AG20443 (cell line): ENCODE measurements around the gene ATP5MK.
"Not testable (repeated sequence)": the region's sequence is repeated elsewhere in the genome, so short reads cannot be mapped to it uniquely, and the experiment has no call there.

ENCODE experiments used
- DNase-seq: peaks from one replicate; pipeline ENCODE4 v3.0.0; 2012; ENCODE audit warnings: low spot score, mixed read lengths

The ATP5MK gene

DNA sequence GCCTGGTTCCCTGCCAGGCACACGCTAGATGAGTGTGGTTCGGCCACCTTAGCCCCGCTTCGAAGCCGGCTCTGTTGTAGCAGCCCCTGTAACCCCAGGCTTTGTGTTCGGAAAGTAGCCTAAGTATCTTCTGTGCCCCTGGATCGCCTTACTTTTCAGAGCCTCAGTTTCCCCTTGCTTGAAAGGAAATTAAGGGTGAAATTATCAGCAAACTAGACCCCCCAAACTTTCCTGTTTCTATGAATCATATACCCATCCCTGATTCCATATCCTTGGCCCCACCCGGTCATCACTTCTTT, 463 bp upstream of the ATP5MK start:
- DNase-seq, result peak; percentile 16

DNA sequence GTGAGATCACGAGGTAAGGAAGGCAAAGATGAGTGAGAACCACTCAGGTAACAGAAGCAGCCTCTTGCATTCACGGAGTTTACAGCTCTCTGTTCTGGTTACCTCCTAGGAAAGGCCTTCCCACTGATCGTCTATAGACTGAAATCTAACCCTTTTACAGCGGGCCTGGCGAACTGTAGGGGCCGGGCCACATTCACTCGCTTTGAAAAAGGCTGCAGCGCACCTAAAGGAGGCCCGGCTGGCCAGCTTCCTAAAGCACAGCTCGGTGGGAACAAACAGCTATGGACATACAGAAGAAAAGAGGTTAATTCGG, 565 bp downstream of the ATP5MK start:
- DNase-seq, result peak; percentile 52

DNA sequence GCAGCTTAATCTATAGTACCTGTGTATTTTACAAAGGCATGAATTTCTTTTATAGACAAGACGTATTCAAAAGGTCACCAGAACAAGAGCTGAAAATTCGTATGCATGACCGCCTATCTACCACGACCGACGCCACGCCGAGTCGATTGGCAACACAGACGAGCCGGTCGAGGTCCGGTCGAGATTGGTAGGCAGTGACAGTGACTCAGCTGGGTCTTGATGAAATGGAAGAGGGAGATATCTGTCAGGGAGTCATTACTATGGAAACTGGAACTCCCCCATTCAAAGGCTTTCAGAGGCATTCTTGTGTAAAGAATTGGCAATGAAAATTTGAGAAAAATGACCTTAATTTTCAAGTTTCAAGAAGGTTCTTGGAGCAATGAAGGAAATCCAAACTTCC, 2.1 kb downstream of the ATP5MK start:
- DNase-seq, result no peak

DNA sequence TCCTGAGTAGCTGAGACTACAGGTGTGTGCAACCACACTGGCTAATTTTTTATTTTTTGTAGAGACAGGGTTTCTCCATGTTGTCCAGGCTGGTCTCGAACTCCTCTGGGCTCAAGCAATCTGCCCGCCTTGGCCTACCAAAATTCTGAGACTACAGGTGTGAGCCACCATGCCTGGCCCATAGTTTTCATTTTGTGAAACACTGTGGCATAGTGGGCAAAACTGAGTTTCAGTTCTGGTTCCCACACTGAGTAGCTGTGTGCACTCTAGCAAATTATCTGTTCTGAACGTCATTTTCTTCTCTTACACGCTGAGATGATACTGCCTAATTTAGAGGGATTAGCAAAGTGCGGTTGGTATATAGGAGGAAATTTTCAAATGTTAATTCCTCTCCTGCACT, 13.5 kb downstream of the ATP5MK start:
- no peak for DNase-seq

DNA sequence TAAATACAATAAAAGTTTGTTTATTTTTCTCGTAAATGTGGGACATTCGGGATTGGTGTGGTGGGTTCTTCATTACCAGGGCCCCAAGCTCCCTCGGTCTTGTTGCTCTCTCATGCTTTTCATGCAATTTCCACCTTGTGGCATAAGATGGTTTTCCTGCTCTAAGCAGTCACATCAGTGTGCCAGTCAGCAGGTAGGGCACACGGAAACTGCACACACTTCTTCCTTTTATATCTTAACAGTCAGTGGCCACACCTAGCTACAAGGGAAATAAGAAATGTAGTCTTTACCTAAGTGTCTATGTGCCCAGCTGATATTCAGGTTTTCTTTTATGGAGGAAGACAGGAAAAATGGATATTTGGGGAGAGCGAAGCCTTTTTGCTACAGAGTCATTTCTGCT, 22.0 kb downstream of the ATP5MK start:
- DNase-seq, result no peak

DNA sequence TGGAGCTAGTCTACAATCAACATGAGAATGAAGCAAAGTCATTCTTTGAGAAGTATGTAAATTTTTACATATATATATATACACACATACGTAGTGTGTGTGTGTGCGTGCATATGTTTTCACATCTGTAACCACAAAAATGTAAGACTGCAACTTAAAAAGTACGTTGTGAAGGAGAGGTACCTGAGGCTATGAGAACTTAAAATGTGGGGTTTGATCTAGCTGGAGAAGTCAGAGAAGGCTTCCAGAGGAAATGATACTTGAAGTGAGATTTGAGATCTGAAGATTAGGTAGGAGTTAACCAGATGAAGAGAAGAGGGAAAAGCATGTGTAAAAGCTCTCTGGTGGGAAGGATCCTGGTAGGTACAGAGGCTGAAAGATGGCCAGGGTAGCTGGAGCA, 22.7 kb downstream of the ATP5MK start:
- DNase-seq, result no peak

DNA sequence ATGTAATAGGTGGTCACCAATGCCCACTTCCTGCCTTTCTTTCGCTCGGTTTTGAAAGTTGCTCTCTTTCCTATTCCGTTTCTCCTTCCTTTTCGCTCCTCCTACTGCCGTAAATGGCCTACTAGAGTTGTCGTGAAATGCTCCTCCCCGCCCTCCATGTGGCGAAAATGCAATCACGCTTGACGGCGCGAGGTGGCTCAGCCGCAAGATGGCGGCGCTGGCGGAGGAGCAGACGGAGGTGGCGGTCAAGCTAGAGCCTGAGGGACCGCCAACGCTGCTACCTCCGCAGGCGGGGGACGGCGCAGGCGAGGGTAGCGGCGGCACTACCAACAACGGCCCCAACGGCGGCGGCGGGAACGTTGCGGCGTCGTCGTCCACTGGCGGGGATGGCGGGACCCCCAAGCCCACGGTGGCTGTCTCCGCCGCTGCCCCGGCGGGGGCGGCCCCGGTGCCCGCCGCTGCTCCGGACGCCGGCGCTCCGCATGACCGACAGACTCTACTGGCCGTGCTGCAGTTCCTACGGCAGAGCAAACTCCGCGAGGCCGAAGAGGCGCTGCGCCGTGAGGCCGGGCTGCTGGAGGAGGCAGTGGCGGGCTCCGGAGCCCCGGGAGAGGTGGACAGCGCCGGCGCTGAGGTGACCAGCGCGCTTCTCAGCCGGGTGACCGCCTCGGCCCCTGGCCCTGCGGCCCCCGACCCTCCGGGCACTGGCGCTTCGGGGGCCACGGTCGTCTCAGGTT, 28.3 kb downstream of the ATP5MK start, which contains the start of gene TAF5:
TSS of gene TAF5 (plus strand) at position 195 of the 737 bp plus-strand sequence. CDS start at position 209, 14 bp downstream.
- peak; percentile 95 for DNase-seq

DNA sequence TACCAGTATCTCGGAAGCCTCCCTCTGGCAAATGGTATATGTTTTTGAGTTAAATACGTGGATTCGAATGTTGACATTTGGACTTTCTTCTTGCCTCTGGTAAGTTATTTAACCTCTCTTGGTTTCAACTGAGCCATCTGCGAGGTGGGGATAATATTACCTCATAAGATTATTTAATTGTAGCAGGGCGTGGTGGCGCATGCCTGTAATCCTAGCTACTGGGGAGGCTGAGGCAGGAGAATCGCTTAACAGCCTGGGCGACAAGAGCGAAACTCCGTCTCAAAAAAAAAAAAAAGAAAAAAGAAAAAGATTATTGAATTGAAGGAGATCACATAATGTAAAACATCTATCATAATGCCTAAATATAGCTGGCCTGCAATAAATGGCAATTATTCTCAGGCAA, 28.9 kb downstream of the ATP5MK start:
- no peak for DNase-seq

DNA sequence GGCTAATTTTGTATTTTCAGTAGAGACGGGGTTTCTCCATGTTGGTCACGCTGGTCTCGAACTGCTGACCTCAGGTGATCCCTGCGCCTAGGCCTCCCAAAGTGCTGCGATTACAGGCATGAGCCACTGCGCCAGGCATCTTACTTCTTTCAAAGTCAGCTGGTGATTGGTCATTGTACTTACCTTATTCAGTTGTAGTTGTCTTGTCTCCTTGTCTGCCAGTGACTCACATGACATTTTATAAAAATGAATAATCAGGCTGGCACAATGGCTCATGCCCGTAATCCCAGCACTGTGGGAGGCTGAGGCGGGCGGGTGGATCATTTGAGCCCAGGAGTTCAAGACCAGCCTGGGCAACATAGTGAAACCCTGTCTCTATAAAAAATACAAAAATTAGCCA, 35.5 kb downstream of the ATP5MK start:
- DNase-seq, result not testable (repeated sequence)

DNA sequence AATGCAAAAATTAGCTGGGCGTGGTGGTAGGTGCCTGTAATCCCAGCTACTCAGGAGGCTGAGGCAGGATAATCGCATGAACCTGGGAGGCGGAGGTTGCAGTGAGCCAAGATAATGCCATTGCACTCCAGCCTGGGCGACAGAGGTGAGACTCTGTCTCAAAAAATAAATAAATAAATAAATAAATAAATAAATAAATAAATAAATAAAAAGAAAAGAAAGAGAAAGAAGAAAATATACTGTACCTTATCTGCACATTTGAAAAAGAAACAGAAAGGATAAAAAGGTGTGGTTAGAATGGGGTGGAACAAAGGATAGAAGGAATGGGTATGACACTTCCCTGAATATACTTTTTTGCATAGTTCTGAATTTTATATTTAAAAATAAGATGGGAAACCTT, 36.8 kb downstream of the ATP5MK start:
- not testable (repeated sequence) for DNase-seq

DNA sequence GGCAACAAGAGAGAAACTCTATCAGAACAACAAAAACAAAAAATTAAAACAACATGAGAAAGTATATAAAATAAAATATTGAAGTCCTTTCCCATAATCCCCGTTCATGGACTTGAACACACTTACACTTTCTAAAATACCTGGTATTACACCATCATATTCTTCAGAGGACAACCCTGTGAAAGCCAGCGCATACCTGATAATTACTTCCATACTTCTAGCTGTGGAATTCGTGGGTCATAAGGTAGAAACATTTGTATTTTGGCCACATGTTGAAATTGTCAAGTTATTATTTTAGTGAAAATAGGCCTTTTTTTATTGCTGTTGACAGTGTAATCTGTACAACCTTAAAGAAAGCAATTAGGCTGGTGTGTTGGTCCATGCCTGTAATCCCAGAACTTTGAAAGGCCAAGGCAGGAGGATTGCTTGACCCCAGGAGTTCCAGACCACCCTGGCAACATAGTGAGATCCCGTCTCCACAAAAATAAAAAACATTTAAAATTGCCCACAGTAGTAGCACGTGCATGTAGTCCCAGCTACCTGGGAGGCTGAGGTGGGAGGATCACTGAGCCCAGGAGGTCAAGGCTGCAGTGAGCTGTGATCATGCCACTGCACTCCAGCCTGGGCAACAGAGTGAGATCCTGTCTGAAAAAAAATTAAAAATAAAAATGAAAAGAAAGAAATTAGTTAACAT, 40.2 kb downstream of the ATP5MK start:
- DNase-seq, result no peak

DNA sequence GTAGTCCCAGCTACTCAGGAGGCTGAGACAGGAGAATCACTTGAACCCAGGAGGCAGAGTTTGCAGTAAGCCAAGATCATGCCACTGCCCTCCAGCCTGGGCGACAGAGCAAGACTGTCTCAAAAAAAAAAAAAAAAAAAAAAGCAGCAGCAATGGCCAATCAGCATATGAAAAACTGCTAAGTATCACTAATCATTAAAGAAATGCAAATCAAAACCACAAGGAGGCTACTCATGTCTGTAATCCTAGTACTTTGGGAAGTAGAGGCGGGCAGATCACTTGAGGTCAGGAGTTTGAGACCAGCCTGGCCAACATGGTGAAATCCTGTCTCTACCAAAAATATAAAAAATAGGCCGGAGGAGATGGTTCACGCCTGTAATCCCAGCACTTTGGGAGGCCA, 41.7 kb downstream of the ATP5MK start:
- not testable (repeated sequence) for DNase-seq

DNA sequence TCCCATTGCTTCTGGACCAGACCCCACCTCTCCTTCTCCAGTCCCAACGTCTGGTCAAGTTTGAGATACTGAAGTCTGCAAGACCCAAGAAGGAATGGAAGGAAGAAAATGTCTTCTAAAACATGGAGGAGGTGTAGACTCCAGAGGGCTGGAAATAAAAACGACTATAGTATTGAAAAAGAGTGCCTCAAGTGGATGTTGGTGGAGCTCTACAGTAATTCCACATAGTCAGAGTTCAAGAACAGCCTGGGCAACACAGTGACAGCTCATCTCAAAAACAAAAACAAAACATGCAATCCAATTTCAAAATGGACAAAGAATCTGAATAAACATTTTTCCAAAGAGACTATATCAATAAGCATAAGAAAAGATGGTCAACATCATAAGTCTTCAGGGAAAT, 43.0 kb downstream of the ATP5MK start:
- no peak for DNase-seq

DNA sequence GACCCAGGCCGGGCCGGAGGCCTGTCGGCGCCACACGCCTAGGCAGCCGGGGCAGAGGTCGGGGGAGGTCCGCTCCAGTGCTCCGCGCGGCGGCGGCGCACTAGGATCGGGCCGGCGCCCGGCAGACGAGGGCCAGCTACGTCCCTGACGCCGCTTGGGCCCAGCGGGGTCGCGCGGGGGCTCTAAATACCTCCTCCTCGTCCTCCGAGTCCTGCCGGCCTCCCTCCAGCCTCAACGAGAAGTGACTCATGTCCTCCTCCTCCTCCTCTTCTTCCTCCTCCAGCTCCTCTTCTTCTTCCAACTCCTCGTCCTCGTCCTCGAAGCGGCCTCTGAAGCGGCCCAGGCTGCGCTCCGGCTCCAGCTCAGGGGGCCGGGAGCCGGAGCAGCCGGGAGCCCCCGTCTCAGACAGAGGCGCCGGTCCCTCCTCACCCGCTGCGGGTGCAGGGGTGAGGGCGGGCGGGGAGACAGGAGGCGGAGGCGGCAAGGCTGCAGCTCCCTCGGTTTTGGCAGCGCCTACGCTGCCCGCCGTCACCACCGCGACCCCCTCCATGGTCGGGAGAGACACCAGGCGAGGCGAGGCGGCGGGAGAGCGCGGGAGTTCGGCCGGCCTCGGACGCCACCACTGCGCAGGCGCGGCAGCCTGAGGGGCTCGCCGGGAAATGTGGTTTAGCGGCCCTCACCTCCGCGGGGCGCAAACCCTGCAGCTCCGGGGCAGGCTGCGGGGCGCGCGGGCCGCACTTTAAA, 45.6 kb downstream of the ATP5MK start, which contains the start of gene PCGF6:
TSS of gene PCGF6 (minus strand) at position 624 of the 744 bp plus-strand sequence. CDS start at position 550, 74 bp downstream.
- DNase-seq, result peak; percentile 99

DNA sequence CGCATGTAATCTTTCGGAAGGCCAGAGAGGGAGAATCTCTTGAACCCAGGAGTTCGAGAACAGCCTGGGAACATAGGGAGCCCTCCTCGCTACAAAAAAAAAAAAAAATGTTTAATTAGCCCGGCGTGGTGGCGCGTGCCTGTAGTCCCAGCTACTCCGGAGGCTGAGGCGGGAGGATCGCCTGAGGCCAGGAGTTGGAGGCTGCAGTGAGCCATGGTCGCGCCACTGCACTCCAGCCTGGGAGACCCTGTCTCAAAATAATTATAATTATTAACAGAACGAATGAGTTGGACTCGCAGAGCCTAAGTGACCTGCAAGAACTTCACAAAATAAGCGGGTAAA, 46.1 kb downstream of the ATP5MK start:
- DNase-seq, result no peak
